Calu3 (cell line): ENCODE results near the gene PABPC4L. TPM values are rescaled to one million over a fixed set of nuclear protein-coding genes. Genes with fewer than 3 reads are reported as not detected.

Experiments
- BruUV-seq: library from RNA; stranded (reverse); fragments of 400-500 nt; replicated peaks from 2 replicates; lab custom pipeline; 2021; lab: Mats Ljungman, UMichigan
- CTCF ChIA-PET: fragments of 300-600 bp; sonication (Branson Sonifier 250); formaldehyde crosslinking; loops from one replicate; lab custom pipeline; 2022; ENCODE audit warnings: antibody characterized with exemption; lab: Charles Lee
- DNase-seq: peaks from one replicate; pipeline ENCODE4 v3.0.0; 2022
- H3K27ac Mint-ChIP-seq: one replicate; pipeline ENCODE4 v1.8.0; 2022; ENCODE audit warnings: mixed read lengths; ENCODE audit not compliant: unreplicated experiment
- H3K27me3 Mint-ChIP-seq: one replicate; pipeline ENCODE4 v1.8.0; 2022; ENCODE audit warnings: mixed read lengths; ENCODE audit not compliant: unreplicated experiment
- H3K36me3 Mint-ChIP-seq: one replicate; pipeline ENCODE4 v1.8.0; 2022; ENCODE audit warnings: mild to moderate bottlenecking, moderate library complexity, mixed read lengths; ENCODE audit not compliant: insufficient read depth, unreplicated experiment
- H3K4me1 Mint-ChIP-seq: one replicate; pipeline ENCODE4 v1.8.0; 2022; ENCODE audit warnings: mild to moderate bottlenecking, low read depth, mixed read lengths; ENCODE audit not compliant: unreplicated experiment
- H3K4me3 Mint-ChIP-seq: one replicate; pipeline ENCODE4 v1.8.0; 2022; ENCODE audit warnings: mild to moderate bottlenecking, low read depth, moderate library complexity, mixed read lengths; ENCODE audit not compliant: unreplicated experiment
- H3K9me3 Mint-ChIP-seq: one replicate; pipeline ENCODE4 v1.8.0; 2022; ENCODE audit warnings: low read depth, mixed read lengths; ENCODE audit not compliant: unreplicated experiment
- intact Hi-C: fragments of 100-400 bp; cut with micrococcal nuclease; formaldehyde crosslinking; loops from one replicate; pipeline ENCODE4 v1.10.0; 2022; ENCODE audit not compliant: unreplicated experiment
- total RNA-seq: library from RNA; stranded (reverse); gene quantifications from 2 replicates; pipeline ENCODE4 v1.2.3, GENCODE V29; 2022
- TF ChIP-seq, protein P1 (sequence below): fragments of 200-600 bp; IDR thresholded peaks from one replicate; pipeline ENCODE4 v1.8.0; 2022; ENCODE audit warnings: antibody characterized with exemption; ENCODE audit not compliant: unreplicated experiment

The PABPC4L gene
- total RNA-seq, 1 experiment from 2014 or later: not detected

DNA sequence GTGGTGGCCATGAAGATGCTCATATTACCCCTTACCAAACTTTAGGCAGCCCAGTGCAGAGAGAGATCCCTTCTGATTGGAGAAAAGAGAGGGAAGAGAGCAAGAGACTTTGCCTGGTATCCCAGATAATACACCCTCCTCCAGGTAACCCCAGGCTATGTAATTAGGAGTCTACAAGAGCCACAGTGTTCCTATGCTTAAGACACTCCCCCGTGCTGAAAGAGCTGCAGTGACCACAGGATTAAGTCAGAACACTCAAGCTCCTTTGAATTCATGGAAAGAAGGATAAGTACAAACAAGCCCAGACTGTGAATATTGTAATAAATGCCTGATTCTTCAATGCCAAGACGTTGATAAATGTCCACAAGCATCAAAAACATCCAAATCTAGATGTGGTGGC is 41.4 kb downstream of the PABPC4L start:
- CTCF ChIA-PET: no interaction called here
- no peak overlapping the region for H3K4me3 Mint-ChIP-seq
- H3K27me3 Mint-ChIP-seq: no peaks in the 10 kb centered on the region
- H3K9me3 Mint-ChIP-seq: peaks cover 5% of the 10 kb centered on the region
- TF ChIP-seq, protein P1, sequence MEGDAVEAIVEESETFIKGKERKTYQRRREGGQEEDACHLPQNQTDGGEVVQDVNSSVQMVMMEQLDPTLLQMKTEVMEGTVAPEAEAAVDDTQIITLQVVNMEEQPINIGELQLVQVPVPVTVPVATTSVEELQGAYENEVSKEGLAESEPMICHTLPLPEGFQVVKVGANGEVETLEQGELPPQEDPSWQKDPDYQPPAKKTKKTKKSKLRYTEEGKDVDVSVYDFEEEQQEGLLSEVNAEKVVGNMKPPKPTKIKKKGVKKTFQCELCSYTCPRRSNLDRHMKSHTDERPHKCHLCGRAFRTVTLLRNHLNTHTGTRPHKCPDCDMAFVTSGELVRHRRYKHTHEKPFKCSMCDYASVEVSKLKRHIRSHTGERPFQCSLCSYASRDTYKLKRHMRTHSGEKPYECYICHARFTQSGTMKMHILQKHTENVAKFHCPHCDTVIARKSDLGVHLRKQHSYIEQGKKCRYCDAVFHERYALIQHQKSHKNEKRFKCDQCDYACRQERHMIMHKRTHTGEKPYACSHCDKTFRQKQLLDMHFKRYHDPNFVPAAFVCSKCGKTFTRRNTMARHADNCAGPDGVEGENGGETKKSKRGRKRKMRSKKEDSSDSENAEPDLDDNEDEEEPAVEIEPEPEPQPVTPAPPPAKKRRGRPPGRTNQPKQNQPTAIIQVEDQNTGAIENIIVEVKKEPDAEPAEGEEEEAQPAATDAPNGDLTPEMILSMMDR: no peak
- H3K36me3 Mint-ChIP-seq: no peaks in the 10 kb centered on the region
- intact Hi-C loops: no loop called here
- no TSS peak for BruUV-seq
- H3K27ac Mint-ChIP-seq: no peak overlapping the region
- no peak for DNase-seq
- no peaks in the 10 kb centered on the region for H3K4me1 Mint-ChIP-seq

DNA sequence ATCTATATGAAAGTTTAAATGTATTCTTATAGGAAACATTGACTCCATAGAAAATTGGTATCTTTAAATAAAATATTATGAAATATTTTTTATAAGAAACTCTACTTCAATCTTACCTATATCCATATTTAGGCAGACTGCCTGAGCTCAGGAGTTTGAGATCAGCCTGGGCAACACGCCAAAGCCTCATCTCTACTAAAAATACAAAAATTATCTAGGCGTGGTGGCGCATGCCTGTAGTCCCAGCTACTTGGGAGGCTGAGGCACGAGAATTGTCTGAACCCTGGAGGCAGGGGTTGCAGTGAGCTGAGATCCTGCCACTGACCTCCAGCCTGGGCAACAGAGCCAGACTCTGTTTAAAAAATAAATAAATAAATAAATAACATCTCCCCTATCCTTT is 47.5 kb downstream of the PABPC4L start:
- intact Hi-C loops: no loop called here
- no peaks in the 10 kb centered on the region for H3K27me3 Mint-ChIP-seq
- H3K9me3 Mint-ChIP-seq: no peaks in the 10 kb centered on the region
- TF ChIP-seq, protein P1: no peak
- CTCF ChIA-PET: no interaction called here
- H3K27ac Mint-ChIP-seq: no peak overlapping the region
- BruUV-seq: no TSS peak
- no peak overlapping the region for H3K4me3 Mint-ChIP-seq
- no peaks in the 10 kb centered on the region for H3K36me3 Mint-ChIP-seq
- DNase-seq: no peak
- H3K4me1 Mint-ChIP-seq: no peaks in the 10 kb centered on the region

DNA sequence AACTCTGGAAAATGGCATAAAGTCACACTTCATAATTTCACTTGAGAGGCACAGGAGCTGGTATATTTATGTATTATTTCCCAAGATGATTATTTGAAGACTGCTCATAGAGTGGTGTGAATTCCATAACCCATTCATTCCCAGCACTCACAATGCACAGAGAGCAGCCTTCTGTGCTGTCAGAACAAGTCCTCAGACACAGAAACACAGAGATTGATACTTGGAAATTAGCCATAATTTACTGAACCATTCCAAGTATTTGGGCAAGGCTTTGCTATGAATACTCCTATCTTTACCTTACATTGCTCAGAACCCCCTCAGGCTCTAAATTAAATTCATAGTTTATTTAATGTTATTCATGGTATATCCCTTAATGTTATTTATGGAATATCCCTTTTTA is 53.6 kb downstream of the PABPC4L start:
- Mint-ChIP-seq H3K36me3 (no peaks in the 10 kb centered on the region), H3K9me3 (no peaks in the 10 kb centered on the region), H3K4me1 (no peaks in the 10 kb centered on the region), H3K27ac (no peak overlapping the region), H3K27me3 (no peaks in the 10 kb centered on the region), H3K4me3 (no peak overlapping the region)
- intact Hi-C loops: no loop called here
- TF ChIP-seq, protein P1: no peak
- CTCF ChIA-PET: no interaction called here
- no TSS peak for BruUV-seq
- no peak for DNase-seq
